ENCODE measurements around the gene PRAF2. TPM values are rescaled to one million over a fixed set of nuclear protein-coding genes. Genes with fewer than 3 reads are reported as not detected.

Gene PRAF2
- total RNA-seq, 1 experiment from 2014 or later, result 4.6 TPM

GRCh38 chrX:49054073-49054762, 19.6 kb downstream of the PRAF2 start:
- DNase-seq (ENCODE audit: low spot score), result no peak
- in situ Hi-C loops (cut with HindIII; ENCODE audit: low sequenced_read_pairs), result no loop called here

- peak; percentile 58 for DNase-seq (ENCODE audit: low spot score)
Measured at GRCh38 chrX:49053223-49054072, 20.4 kb downstream of the PRAF2 start.

DNA sequence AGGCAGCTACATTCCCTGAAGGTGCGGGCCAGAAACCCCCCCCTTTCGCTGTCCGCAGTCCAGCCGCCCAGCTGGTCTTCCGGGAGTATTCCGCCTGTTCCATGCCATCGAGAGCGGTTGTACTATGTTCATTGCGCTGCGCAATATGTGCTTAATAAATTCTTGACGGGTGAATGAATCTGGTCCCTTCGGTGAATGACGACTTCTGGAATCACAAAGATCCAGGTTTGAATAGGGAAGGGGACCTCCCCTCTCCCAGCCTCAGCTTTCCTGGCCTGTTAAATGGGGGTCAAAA, 29.9 kb downstream of the PRAF2 start:
- in situ Hi-C loops (cut with HindIII; ENCODE audit: low sequenced_read_pairs), result no loop called here
- no peak for DNase-seq (ENCODE audit: low spot score)

More at GRCh38 chrX:49053223-49054072, 20.4 kb downstream of the PRAF2 start:
- in situ Hi-C loops (cut with HindIII; ENCODE audit: low sequenced_read_pairs), result no loop called here

DNA sequence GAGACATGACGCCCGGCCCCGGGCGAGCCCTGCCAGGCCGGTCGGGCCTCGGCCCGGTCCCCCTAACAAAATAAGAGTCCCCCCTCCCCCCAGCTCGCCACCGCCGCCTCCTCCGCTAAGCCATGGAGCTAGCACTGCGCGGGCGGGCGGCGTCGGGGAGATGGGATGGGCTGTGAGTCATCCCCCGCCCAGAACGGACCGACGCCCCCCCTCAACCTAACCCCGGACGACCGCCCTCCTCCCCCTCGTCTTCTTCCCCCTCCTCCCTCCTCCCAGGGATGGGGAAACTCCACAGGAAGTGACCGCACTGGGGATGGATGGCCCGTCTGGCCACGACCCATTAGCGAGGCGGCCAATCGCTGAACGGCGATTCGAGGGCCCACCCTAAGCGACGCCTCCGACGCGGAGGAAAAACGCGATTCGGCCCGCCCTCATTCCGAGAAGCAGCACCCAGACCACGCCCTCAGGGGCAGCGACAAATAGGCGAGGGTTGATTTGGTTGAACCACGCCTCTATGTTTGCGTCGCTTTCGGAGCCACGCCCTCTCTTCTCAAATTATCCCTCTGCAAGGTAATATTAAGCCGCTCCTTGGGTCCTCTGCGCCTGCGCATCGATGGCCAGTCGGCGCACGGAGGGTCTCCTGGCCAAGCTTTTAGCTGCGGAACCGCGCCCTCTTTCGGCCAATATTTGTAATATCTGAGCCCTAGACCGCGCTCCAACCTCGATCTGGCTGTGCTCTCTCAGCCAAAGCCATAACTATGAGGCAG, 30.4 kb downstream of the PRAF2 start, which contains the start of gene TFE3:
TFE3 (minus strand) TSS at position 138 of the 767 bp plus-strand sequence; CDS start at position 7, 131 bp downstream.
- DNase-seq (ENCODE audit: low spot score), result peak; percentile 99
- in situ Hi-C loops (cut with HindIII; ENCODE audit: low sequenced_read_pairs), result no loop called here

GRCh38 chrX:49042581-49043219, 31.1 kb downstream of the PRAF2 start:
- no peak for DNase-seq (ENCODE audit: low spot score)
- in situ Hi-C loops (cut with HindIII; ENCODE audit: low sequenced_read_pairs), result no loop called here

- in situ Hi-C loops (cut with HindIII; ENCODE audit: low sequenced_read_pairs), result no loop called here
Measured at GRCh38 chrX:49041744-49042580, 31.8 kb downstream of the PRAF2 start.

DNA sequence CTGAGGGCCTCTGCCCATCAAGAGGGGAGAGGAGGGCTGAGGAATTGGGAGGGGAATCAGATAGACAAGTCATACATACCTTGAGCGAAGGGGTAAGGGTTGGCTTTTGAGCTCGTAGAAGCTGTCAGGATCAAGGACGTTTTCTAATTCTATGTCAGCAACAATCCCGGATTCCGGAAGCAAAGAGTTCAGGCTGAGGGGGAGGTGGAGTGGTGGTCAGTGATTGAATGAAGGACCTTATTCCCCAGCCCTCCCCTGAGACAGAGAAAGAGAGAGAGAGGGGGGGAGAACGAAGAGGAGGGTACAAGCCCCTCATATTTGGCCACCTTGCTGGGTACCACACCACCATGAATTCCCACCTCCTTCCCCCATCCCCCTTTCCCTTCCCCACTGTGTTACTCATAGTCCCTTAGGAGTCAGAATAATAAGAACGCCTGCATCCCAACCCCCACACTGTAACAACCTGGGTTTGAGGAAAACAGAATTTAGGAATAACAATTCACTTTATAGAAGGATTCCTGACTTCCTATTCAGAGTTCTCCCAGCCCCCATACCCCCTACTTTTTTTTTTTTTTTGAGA, 33.3 kb downstream of the PRAF2 start:
- in situ Hi-C loops (cut with HindIII; ENCODE audit: low sequenced_read_pairs), result no loop called here
- DNase-seq (ENCODE audit: low spot score), result no peak

More at GRCh38 chrX:49041744-49042580, 31.8 kb downstream of the PRAF2 start:
- peak; percentile 33 for DNase-seq (ENCODE audit: low spot score)

- in situ Hi-C loops (cut with HindIII; ENCODE audit: low sequenced_read_pairs), result no loop called here
- peak; percentile 37 for DNase-seq (ENCODE audit: low spot score)
Measured at GRCh38 chrX:49039598-49040375, 34.0 kb downstream of the PRAF2 start.

GRCh38 chrX:49037883-49038475, 35.8 kb downstream of the PRAF2 start:
- in situ Hi-C loops (cut with HindIII; ENCODE audit: low sequenced_read_pairs), result no loop called here
- no peak for DNase-seq (ENCODE audit: low spot score)

GRCh38 chrX:49030283-49030682, 43.5 kb downstream of the PRAF2 start:
- DNase-seq (ENCODE audit: low spot score), result no peak
- in situ Hi-C loops (cut with HindIII; ENCODE audit: low sequenced_read_pairs), result no loop called here

DNA sequence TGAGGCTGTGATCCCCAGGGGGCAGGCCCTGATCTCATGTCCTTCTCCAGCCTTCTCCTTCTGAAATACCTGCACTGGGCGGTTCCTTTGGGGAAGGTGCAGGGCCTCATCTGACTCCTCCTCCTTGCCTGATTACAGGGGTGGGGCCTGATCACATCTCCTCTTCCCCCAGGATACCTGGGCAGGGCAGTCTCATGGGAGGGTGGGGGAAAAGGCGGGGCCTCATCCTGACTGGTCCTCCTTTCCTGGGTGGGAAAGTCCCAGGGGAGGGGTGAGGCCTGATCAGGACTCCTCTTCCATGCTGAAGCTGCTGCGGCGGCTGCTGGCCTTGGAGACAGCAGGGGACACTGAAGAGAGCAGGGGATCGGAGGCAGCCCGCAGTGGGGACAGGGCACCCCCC, 43.9 kb downstream of the PRAF2 start:
- in situ Hi-C loops (cut with HindIII; ENCODE audit: low sequenced_read_pairs), result no loop called here
- DNase-seq (ENCODE audit: low spot score), result no peak

Other genes with a start within 250 kb of the PRAF2 start
- gene ERAS, start 247.5 kb downstream of the PRAF2 start, total RNA-seq (2014; rRNA removed; shearing (Covaris generic)), result 9.6 TPM in 1 of 2 replicates, not detected in the other
- 3.5 TPM in 1 of 2 replicates, not detected in the other for gene PCSK1N, start 238.4 kb downstream of the PRAF2 start, total RNA-seq (2014; rRNA removed; shearing (Covaris generic))
- gene TIMM17B, start 176.2 kb downstream of the PRAF2 start, total RNA-seq (2014; rRNA removed; shearing (Covaris generic)), result 115 and 138 TPM in 2 replicates
- 96.1 and 119 TPM in 2 replicates for gene PQBP1, start 176.1 kb downstream of the PRAF2 start, total RNA-seq (2014; rRNA removed; shearing (Covaris generic))
- 10.1 and 15.7 TPM in 2 replicates for gene SLC35A2, start 162.4 kb downstream of the PRAF2 start, total RNA-seq (2014; rRNA removed; shearing (Covaris generic))
- 14.6 and 20.6 TPM in 2 replicates for gene PIM2, start 155.0 kb downstream of the PRAF2 start, total RNA-seq (2014; rRNA removed; shearing (Covaris generic))
- 70.5 and 75.2 TPM in 2 replicates for gene OTUD5, start 116.4 kb downstream of the PRAF2 start, total RNA-seq (2014; rRNA removed; shearing (Covaris generic))
- gene KCND1, start 102.2 kb downstream of the PRAF2 start, total RNA-seq (2014; rRNA removed; shearing (Covaris generic)), result 0.37 and 0.44 TPM in 2 replicates
- gene GRIPAP1, start 71.7 kb downstream of the PRAF2 start, total RNA-seq (2014; rRNA removed; shearing (Covaris generic)), result 19.1 and 22.9 TPM in 2 replicates
- gene TFE3, start 30.6 kb downstream of the PRAF2 start, total RNA-seq (2014; rRNA removed; shearing (Covaris generic)), result 27.3 and 50.0 TPM in 2 replicates
- gene CCDC120, start 15.0 kb downstream of the PRAF2 start, total RNA-seq (2014; rRNA removed; shearing (Covaris generic)), result 0.12 and 0.98 TPM in 2 replicates
- 18.6 and 36.0 TPM in 2 replicates for gene WDR45, start 5.9 kb upstream of the PRAF2 start, total RNA-seq (2014; rRNA removed; shearing (Covaris generic))
- gene GPKOW, start 49.7 kb upstream of the PRAF2 start, total RNA-seq (2014; rRNA removed; shearing (Covaris generic)), result 27.2 and 28.2 TPM in 2 replicates
- 2.7 and 14.2 TPM in 2 replicates for gene MAGIX, start 88.8 kb upstream of the PRAF2 start, total RNA-seq (2014; rRNA removed; shearing (Covaris generic))
- 26.8 and 32.4 TPM in 2 replicates for gene PLP2, start 97.9 kb upstream of the PRAF2 start, total RNA-seq (2014; rRNA removed; shearing (Covaris generic))
- gene PRICKLE3, start 112.4 kb upstream of the PRAF2 start, total RNA-seq (2014; rRNA removed; shearing (Covaris generic)), result 15.4 and 18.4 TPM in 2 replicates
- gene SYP, start 126.2 kb upstream of the PRAF2 start, total RNA-seq (2014; rRNA removed; shearing (Covaris generic)), result 8.7 and 13.8 TPM in 2 replicates
- not detected in 2 replicates for gene CACNA1F, start 159.3 kb upstream of the PRAF2 start, total RNA-seq (2014; rRNA removed; shearing (Covaris generic))
- gene CCDC22, start 161.5 kb upstream of the PRAF2 start, total RNA-seq (2014; rRNA removed; shearing (Covaris generic)), result 24.2 and 32.0 TPM in 2 replicates
- gene FOXP3, start 190.7 kb upstream of the PRAF2 start, total RNA-seq (2014; rRNA removed; shearing (Covaris generic)), result not detected in 2 replicates
- 2.0 and 2.5 TPM in 2 replicates for gene PPP1R3F, start 195.8 kb upstream of the PRAF2 start, total RNA-seq (2014; rRNA removed; shearing (Covaris generic))
- not detected in 2 replicates for gene GAGE10, start 229.6 kb upstream of the PRAF2 start, total RNA-seq (2014; rRNA removed; shearing (Covaris generic))
- gene GAGE12J, start 248.0 kb upstream of the PRAF2 start, total RNA-seq (2014; rRNA removed; shearing (Covaris generic)), result not detected in 2 replicates